WERI-Rb-1 (cell line): ENCODE results near the gene NELL2.

Experiments used
- DNase-seq: peaks from one replicate; pipeline ENCODE4 v3.0.0-alpha.2; 2020
- H3K27ac ChIP-seq: fragments of 250-450 bp; sonication (Bioruptor Pico); 2 replicates; pipeline ENCODE4 v1.5.1; 2020; ENCODE audit warnings: mild to moderate bottlenecking, moderate library complexity
- H3K27me3 ChIP-seq: fragments of 250-450 bp; sonication (Bioruptor Pico); 2 replicates; pipeline ENCODE4 v1.5.1; 2021; ENCODE audit warnings: mild to moderate bottlenecking, low read depth, moderate library complexity; ENCODE audit not compliant: insufficient read depth, severe bottlenecking
- H3K36me3 ChIP-seq: fragments of 250-450 bp; sonication (Bioruptor Pico); 2 replicates; pipeline ENCODE4 v1.5.1; 2020; ENCODE audit warnings: mild to moderate bottlenecking, moderate library complexity
- H3K4me3 ChIP-seq: 2 replicates; pipeline ENCODE4 v1.5.1; 2011; ENCODE audit warnings: low read depth, mild to moderate bottlenecking, control low read depth, low read length
- H3K9me3 ChIP-seq: fragments of 250-450 bp; sonication (Bioruptor Pico); 2 replicates; pipeline ENCODE4 v1.5.1; 2021; ENCODE audit warnings: mild to moderate bottlenecking, moderate library complexity; ENCODE audit not compliant: severe bottlenecking
- TF ChIP-seq, protein P1 (sequence below): IDR thresholded peaks from 2 replicates; pipeline ENCODE4 v1.5.1; 2011; ENCODE audit warnings: low read depth, mild to moderate bottlenecking, control low read depth, inconsistent platforms, low read length

Gene NELL2

DNA sequence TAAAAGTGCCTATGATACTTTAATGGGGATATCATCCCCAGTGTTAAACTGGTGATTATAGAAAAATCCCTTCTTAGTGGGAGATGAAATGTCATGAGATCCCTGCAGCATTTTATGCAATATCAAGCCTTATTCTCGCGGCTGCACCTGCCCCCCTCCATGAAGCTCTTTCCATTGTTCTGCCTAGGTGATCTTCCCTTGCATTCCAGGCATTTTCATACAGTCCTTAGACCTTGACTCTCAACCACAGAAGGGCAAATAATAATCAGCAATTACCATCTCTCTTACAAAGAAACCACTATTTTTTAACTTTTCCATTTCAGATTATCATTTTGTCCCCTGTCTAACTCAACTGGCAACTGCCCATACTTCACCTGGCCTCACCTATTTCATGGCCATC, 352.3 kb downstream of the NELL2 start:
- Histone ChIP-seq H3K27me3 (no peaks in the 10 kb centered on the region), H3K27ac (no peak overlapping the region), H3K36me3 (no peaks in the 10 kb centered on the region; the same call in 1 of the 2 replicates), H3K9me3 (no peaks in the 10 kb centered on the region), H3K4me3 (no peak overlapping the region)
- DNase-seq: no peak
- TF ChIP-seq, protein P1, sequence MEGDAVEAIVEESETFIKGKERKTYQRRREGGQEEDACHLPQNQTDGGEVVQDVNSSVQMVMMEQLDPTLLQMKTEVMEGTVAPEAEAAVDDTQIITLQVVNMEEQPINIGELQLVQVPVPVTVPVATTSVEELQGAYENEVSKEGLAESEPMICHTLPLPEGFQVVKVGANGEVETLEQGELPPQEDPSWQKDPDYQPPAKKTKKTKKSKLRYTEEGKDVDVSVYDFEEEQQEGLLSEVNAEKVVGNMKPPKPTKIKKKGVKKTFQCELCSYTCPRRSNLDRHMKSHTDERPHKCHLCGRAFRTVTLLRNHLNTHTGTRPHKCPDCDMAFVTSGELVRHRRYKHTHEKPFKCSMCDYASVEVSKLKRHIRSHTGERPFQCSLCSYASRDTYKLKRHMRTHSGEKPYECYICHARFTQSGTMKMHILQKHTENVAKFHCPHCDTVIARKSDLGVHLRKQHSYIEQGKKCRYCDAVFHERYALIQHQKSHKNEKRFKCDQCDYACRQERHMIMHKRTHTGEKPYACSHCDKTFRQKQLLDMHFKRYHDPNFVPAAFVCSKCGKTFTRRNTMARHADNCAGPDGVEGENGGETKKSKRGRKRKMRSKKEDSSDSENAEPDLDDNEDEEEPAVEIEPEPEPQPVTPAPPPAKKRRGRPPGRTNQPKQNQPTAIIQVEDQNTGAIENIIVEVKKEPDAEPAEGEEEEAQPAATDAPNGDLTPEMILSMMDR: no peak

DNA sequence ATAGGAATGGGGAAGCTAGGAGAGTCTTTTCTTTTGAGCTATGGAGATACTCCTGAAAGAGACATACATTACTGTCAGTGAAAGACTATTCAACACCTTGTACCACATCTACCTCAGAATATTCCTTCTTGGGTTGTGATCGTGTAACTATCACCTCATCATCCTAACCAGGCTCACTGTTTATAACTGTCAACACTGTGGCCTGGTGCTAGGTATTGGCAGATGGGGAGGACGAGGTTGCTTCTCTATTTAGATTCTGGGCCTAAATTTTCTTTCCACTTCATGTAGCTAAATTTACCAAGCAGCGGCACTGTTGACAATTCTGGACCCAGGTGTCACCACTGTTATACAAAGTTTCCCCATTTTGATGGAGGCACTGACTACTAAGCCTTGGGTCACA, 354.4 kb downstream of the NELL2 start:
- TF ChIP-seq, protein P1: no peak
- Histone ChIP-seq H3K4me3 (no peak overlapping the region), H3K9me3 (no peaks in the 10 kb centered on the region)

DNA sequence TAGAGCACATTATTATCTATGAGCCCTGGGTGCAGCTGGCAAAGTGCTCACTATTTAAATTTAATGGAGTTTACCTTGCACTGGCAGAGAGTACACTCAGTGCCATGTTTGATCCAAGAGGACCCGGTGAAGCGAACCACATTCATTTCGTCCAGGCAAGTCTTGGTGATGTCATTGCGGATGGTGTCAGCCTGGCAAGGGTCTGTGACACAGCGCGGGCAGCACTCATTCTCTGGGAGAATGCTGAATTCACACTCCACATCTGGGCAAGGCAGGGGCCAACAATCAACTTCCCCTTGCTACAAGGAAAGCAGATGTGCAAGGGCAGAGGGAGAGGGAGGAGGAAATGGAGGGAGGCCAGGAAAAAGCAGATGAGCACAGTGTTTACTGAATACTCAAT, 356.2 kb downstream of the NELL2 start:
- TF ChIP-seq, protein P1: no peak
- H3K27ac ChIP-seq: no peak overlapping the region
- DNase-seq: no peak
- H3K36me3 ChIP-seq: no peaks in the 10 kb centered on the region; the same call in 1 of the 2 replicates
- no peaks in the 10 kb centered on the region for H3K9me3 ChIP-seq
- no peak overlapping the region for H3K4me3 ChIP-seq
- no peaks in the 10 kb centered on the region for H3K27me3 ChIP-seq

More for the DNA sequence above, 354.4 kb downstream of the NELL2 start:
- Histone ChIP-seq H3K36me3 (no peaks in the 10 kb centered on the region; the same call in 1 of the 2 replicates), H3K27me3 (no peaks in the 10 kb centered on the region), H3K27ac (no peak overlapping the region)
- no peak for DNase-seq

DNA sequence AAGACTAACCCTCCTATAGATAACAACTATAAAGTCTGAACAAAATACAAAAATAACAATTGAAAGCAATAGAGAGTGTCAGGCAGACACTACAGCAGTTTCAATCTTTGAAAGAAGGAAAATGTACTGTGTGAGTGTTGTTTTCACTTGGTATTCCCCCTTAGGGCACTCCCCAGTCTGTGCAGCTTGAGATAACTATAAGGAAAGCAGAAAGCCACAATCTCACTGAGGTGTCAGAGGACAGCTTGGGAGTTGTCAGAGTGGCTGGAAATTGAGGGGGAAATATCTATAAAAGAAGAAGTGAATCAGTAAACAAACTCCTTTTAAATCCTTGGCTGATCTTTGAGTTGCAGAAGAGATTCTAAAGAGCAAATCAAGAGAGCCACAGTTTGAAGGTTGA, 364.8 kb downstream of the NELL2 start:
- Histone ChIP-seq H3K4me3 (no peak overlapping the region), H3K36me3 (no peaks in the 10 kb centered on the region), H3K9me3 (no peaks in the 10 kb centered on the region), H3K27me3 (no peaks in the 10 kb centered on the region), H3K27ac (no peak overlapping the region)
- DNase-seq: no peak
- TF ChIP-seq, protein P1: no peak

DNA sequence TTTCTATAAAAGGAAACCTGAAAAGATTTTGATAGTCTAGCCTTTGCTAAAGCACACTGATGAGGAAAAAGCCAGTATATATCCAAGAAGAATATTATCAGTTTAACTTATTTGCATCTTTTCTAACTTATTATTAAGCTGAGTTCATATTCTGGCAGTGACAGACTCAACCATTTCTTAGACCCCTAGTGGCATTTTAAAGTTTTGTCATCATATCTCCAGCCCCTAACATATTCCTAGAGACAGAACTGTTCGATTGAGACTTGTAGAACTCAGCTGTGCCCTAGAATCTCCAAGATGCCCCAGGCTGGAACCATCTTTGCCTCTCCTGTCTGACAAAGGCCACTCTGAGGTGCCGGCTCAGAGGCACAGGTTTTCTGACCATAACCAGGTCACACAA, 365.6 kb downstream of the NELL2 start:
- TF ChIP-seq, protein P1: no peak
- no peak for DNase-seq
- Histone ChIP-seq H3K4me3 (no peak overlapping the region), H3K36me3 (no peaks in the 10 kb centered on the region), H3K27me3 (no peaks in the 10 kb centered on the region), H3K27ac (no peak overlapping the region), H3K9me3 (no peaks in the 10 kb centered on the region)

DNA sequence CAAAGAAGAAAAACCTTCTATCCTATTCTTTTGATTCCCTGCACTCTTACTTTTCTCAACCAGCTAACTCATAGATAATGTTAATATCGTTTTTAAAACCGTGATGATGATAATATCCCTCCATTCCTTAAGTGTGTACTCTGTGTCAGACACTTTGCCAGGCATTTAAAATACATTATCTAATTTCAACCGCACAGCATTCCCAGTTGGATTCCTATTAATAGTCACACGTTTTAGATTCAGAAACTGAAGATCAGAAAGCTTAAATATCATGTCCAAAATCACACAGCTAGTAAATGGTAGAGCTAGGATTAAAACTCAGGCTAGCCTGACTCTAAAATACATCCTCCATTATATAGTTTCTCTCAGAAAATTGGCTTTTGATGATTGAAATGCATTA, 366.0 kb downstream of the NELL2 start:
- no peaks in the 10 kb centered on the region for H3K36me3 ChIP-seq
- H3K27ac ChIP-seq: no peak overlapping the region
- H3K27me3 ChIP-seq: no peaks in the 10 kb centered on the region
- DNase-seq: no peak
- H3K4me3 ChIP-seq: no peak overlapping the region
- no peaks in the 10 kb centered on the region for H3K9me3 ChIP-seq
- TF ChIP-seq, protein P1: no peak
